SU-DHL-6 (cell line): Measurements from ENCODE around the gene LYPD3.

ENCODE experiments used
- EZH2phosphoT487 ChIP-seq: fragments of 200-600 bp; sonication (generic), shearing (Covaris generic); conservative IDR thresholded peaks from 2 replicates; pipeline ENCODE4 v1.6.1; 2018; ENCODE audit warnings: mild to moderate bottlenecking, antibody characterized with exemption, low read length, moderate library complexity, mixed read lengths
- TF ChIP-seq, protein P1 (sequence below): fragments of 200-600 bp; sonication (generic); IDR thresholded peaks from one replicate; pipeline ENCODE4 v1.5.1; 2017; ENCODE audit warnings: antibody characterized with exemption, mild to moderate bottlenecking, low read length, moderate library complexity; ENCODE audit not compliant: insufficient read depth, poor library complexity, severe bottlenecking

GRCh38 chr19:43430142-43430710 is 35.2 kb downstream of the LYPD3 start:
- TF ChIP-seq, protein P1, sequence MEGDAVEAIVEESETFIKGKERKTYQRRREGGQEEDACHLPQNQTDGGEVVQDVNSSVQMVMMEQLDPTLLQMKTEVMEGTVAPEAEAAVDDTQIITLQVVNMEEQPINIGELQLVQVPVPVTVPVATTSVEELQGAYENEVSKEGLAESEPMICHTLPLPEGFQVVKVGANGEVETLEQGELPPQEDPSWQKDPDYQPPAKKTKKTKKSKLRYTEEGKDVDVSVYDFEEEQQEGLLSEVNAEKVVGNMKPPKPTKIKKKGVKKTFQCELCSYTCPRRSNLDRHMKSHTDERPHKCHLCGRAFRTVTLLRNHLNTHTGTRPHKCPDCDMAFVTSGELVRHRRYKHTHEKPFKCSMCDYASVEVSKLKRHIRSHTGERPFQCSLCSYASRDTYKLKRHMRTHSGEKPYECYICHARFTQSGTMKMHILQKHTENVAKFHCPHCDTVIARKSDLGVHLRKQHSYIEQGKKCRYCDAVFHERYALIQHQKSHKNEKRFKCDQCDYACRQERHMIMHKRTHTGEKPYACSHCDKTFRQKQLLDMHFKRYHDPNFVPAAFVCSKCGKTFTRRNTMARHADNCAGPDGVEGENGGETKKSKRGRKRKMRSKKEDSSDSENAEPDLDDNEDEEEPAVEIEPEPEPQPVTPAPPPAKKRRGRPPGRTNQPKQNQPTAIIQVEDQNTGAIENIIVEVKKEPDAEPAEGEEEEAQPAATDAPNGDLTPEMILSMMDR = no peak
- TF ChIP-seq EZH2phosphoT487 = no peak
